ENCODE measurements around the gene TCF4. TPM values are rescaled to one million over a fixed set of nuclear protein-coding genes. Genes with fewer than 3 reads are reported as not detected.

The TCF4 gene
- total RNA-seq, 2 donors from 2014 or later: 31.6 to 34.0 TPM

- TF ChIP-seq CTCF (IDR thresholded peaks at IDR 0.05) (no peak), POLR2A (IDR thresholded peaks at IDR 0.05) (no peak)
- DNase-seq (no peak), ATAC-seq (no peak)
- 73 to 80% methylated on average over 11 of the region's 11 CpGs for WGBS, 2 donors
- H3K27me3 ChIP-seq: peaks cover 0 to 3% of the 10 kb centered on the region in 2 donors
- H3K4me1 ChIP-seq: no peaks in the 10 kb centered on the region
- no peaks in the 10 kb centered on the region for H3K9me3 ChIP-seq
- no peaks in the 10 kb centered on the region for H3K36me3 ChIP-seq (replicated peaks in 1 of 2; ENCODE audit: insufficient read depth in 1 of 2, low read depth in 2 of 2)
- H3K27ac ChIP-seq: no peak overlapping the region
- H3K4me3 ChIP-seq: no peak overlapping the region
- intact Hi-C loops (cut with DNase I): no loop called here
Measured at GRCh38 chr18:55287149-55287806, 300.7 kb downstream of the TCF4 start.

GRCh38 chr18:55286257-55286825 is 301.7 kb downstream of the TCF4 start:
- no peak overlapping the region for H3K4me3 ChIP-seq
- ATAC-seq: no peak
- H3K9me3 ChIP-seq: no peaks in the 10 kb centered on the region
- H3K27me3 ChIP-seq: peaks cover 0 to 3% of the 10 kb centered on the region in 2 donors
- H3K4me1 ChIP-seq: no peaks in the 10 kb centered on the region
- intact Hi-C loops (cut with DNase I): no loop called here
- TF ChIP-seq CTCF (IDR thresholded peaks at IDR 0.05) (no peak), POLR2A (IDR thresholded peaks at IDR 0.05) (no peak)
- H3K36me3 ChIP-seq (replicated peaks in 1 of 2; ENCODE audit: insufficient read depth in 1 of 2, low read depth in 2 of 2): no peaks in the 10 kb centered on the region
- no peak overlapping the region for H3K27ac ChIP-seq
- DNase-seq: no peak
- WGBS, 2 donors: 92% methylated on average over 6 of the region's 6 CpGs

GRCh38 chr18:55284614-55285013 is 303.4 kb downstream of the TCF4 start:
- Histone ChIP-seq H3K4me1 (no peaks in the 10 kb centered on the region), H3K36me3 (replicated peaks in 1 of 2; ENCODE audit: insufficient read depth in 1 of 2, low read depth in 2 of 2) (no peaks in the 10 kb centered on the region), H3K4me3 (no peak overlapping the region), H3K9me3 (no peaks in the 10 kb centered on the region), H3K27me3 (peaks cover 0 to 3% of the 10 kb centered on the region in 2 donors), H3K27ac (no peak overlapping the region)
- WGBS, 2 donors: 62 to 67% methylated on average over 2 of the region's 2 CpGs
- ATAC-seq (no peak), DNase-seq (no peak)
- TF ChIP-seq CTCF (IDR thresholded peaks at IDR 0.05) (no peak), POLR2A (IDR thresholded peaks at IDR 0.05) (no peak)
- intact Hi-C loops (cut with DNase I): no loop called here

GRCh38 chr18:55283309-55283708 is 304.7 kb downstream of the TCF4 start:
- peaks cover 0 to 3% of the 10 kb centered on the region in 2 donors for H3K27me3 ChIP-seq
- no peak for TF ChIP-seq POLR2A (IDR thresholded peaks at IDR 0.05)
- no peak for TF ChIP-seq CTCF (IDR thresholded peaks at IDR 0.05)
- H3K9me3 ChIP-seq: no peaks in the 10 kb centered on the region
- H3K36me3 ChIP-seq (replicated peaks in 1 of 2; ENCODE audit: insufficient read depth in 1 of 2, low read depth in 2 of 2): no peaks in the 10 kb centered on the region
- no peak overlapping the region for H3K4me3 ChIP-seq
- WGBS, 2 donors: 81 to 85% methylated on average over 3 of the region's 3 CpGs
- ATAC-seq: no peak
- no peak overlapping the region for H3K27ac ChIP-seq
- intact Hi-C loops (cut with DNase I): no loop called here
- no peak for DNase-seq
- H3K4me1 ChIP-seq: no peaks in the 10 kb centered on the region

GRCh38 chr18:55280503-55280902 is 307.5 kb downstream of the TCF4 start:
- 60 to 77% methylated on average over 2 of the region's 2 CpGs for WGBS, 2 donors
- Histone ChIP-seq H3K4me3 (no peak overlapping the region), H3K36me3 (replicated peaks in 1 of 2; ENCODE audit: insufficient read depth in 1 of 2, low read depth in 2 of 2) (no peaks in the 10 kb centered on the region), H3K27ac (no peak overlapping the region), H3K4me1 (no peaks in the 10 kb centered on the region), H3K27me3 (peaks cover 0 to 3% of the 10 kb centered on the region in 2 donors), H3K9me3 (no peaks in the 10 kb centered on the region)
- intact Hi-C loops (cut with DNase I): no loop called here
- TF ChIP-seq CTCF (IDR thresholded peaks at IDR 0.05) (no peak), POLR2A (IDR thresholded peaks at IDR 0.05) (no peak)
- ATAC-seq: no peak
- DNase-seq: no peak
